SK-N-SH treated with all-trans-retinoic acid at 6 μM for 48 hours (cell line): ENCODE data around the gene ALPL.

Source experiments
- ATAC-seq: fragments of 200-7000 bp; cut with Tn5 transposase; 3 replicates; pipeline ENCODE4 v1.9.1; 2020; ENCODE audit warnings: mild to moderate bottlenecking, moderate library complexity
- ARNTL ChIP-seq: fragments of 450-650 bp; formaldehyde crosslinking; IDR thresholded peaks from 2 replicates; pipeline ENCODE4 v1.5.0; 2020; ENCODE audit warnings: low read depth, mild to moderate bottlenecking, moderate library complexity, borderline replicate concordance
- BACH2 ChIP-seq: fragments of 250-450 bp; sonication (Bioruptor Pico); IDR thresholded peaks from 2 replicates; pipeline ENCODE4 v1.9.0; 2021; ENCODE audit warnings: mild to moderate bottlenecking, borderline replicate concordance
- CSDC2 ChIP-seq: fragments of 250-450 bp; sonication (Bioruptor Pico); IDR thresholded peaks from 2 replicates; pipeline ENCODE4 v1.5.0; 2020; ENCODE audit warnings: mild to moderate bottlenecking, moderate library complexity
- ESRRG ChIP-seq: fragments of 250-450 bp; sonication (Bioruptor Pico); IDR thresholded peaks from 2 replicates; pipeline ENCODE4 v1.6.1; 2021; ENCODE audit warnings: mild to moderate bottlenecking
- GLIS3 ChIP-seq: fragments of 250-450 bp; sonication (Bioruptor Pico); IDR thresholded peaks from 2 replicates; pipeline ENCODE4 v1.5.0; 2020; ENCODE audit warnings: mild to moderate bottlenecking, moderate library complexity
- ISL1 ChIP-seq: fragments of 250-450 bp; sonication (Bioruptor Pico); IDR thresholded peaks from 2 replicates; pipeline ENCODE4 v2.1.2; 2022; ENCODE audit warnings: mild to moderate bottlenecking, moderate library complexity
- OSR1 ChIP-seq: fragments of 250-450 bp; sonication (Bioruptor Pico); IDR thresholded peaks from 2 replicates; pipeline ENCODE4 v1.8.0; 2022; ENCODE audit warnings: moderate library complexity, mild to moderate bottlenecking, inconsistent platforms
- PPARA ChIP-seq: fragments of 250-450 bp; sonication (Bioruptor Pico); IDR thresholded peaks from 2 replicates; pipeline ENCODE4 v1.5.0; 2020; ENCODE audit warnings: mild to moderate bottlenecking, borderline replicate concordance
- RARB ChIP-seq: fragments of 250-450 bp; sonication (Bioruptor Pico); IDR thresholded peaks from 2 replicates; pipeline ENCODE4 v1.8.0; 2021; ENCODE audit warnings: mild to moderate bottlenecking, moderate library complexity
- SNAI2 ChIP-seq: fragments of 250-450 bp; sonication (Bioruptor Pico); IDR thresholded peaks from 2 replicates; pipeline ENCODE4 v1.5.0; 2020; ENCODE audit warnings: mild to moderate bottlenecking, moderate library complexity
- TCF4 ChIP-seq: fragments of 250-450 bp; sonication (Bioruptor Pico); IDR thresholded peaks from 2 replicates; pipeline ENCODE4 v1.8.0; 2021; ENCODE audit warnings: mild to moderate bottlenecking, moderate library complexity, borderline replicate concordance
- TOX ChIP-seq: fragments of 250-450 bp; sonication (Bioruptor Pico); IDR thresholded peaks from 2 replicates; pipeline ENCODE4 v1.8.0; 2021; ENCODE audit warnings: mild to moderate bottlenecking, moderate library complexity, borderline replicate concordance
- ZC3H10 ChIP-seq: fragments of 250-450 bp; sonication (Bioruptor Pico); IDR thresholded peaks from 2 replicates; pipeline ENCODE4 v1.5.1; 2021; ENCODE audit warnings: mild to moderate bottlenecking, moderate library complexity
- ZFP3 ChIP-seq: fragments of 250-450 bp; sonication (Bioruptor Pico); IDR thresholded peaks from 2 replicates; pipeline ENCODE4 v1.5.0; 2020; ENCODE audit warnings: mild to moderate bottlenecking, moderate library complexity
- ZFP30 ChIP-seq: fragments of 450-650 bp; formaldehyde crosslinking; IDR thresholded peaks from 2 replicates; pipeline ENCODE4 v1.5.0; 2022; ENCODE audit warnings: mild to moderate bottlenecking, moderate library complexity
- ZNF565 ChIP-seq: fragments of 450-650 bp; formaldehyde crosslinking; conservative IDR thresholded peaks from 2 replicates; pipeline ENCODE4 v1.5.0; 2020; ENCODE audit warnings: low read depth, mild to moderate bottlenecking, moderate library complexity
- ZNF70 ChIP-seq: fragments of 450-650 bp; formaldehyde crosslinking; IDR thresholded peaks from 2 replicates; pipeline ENCODE4 v1.5.0; 2020; ENCODE audit warnings: mild to moderate bottlenecking, moderate library complexity
- ZNF8 ChIP-seq: fragments of 450-650 bp; formaldehyde crosslinking; IDR thresholded peaks from 2 replicates; pipeline ENCODE4 v1.5.0; 2020; ENCODE audit warnings: mild to moderate bottlenecking, moderate library complexity
- TF ChIP-seq, protein P1 (sequence below): fragments of 250-450 bp; sonication (Bioruptor Pico); IDR thresholded peaks from 2 replicates; pipeline ENCODE4 v1.8.0; 2021; ENCODE audit warnings: low read depth, mild to moderate bottlenecking, moderate library complexity, borderline replicate concordance
- TF ChIP-seq, protein P2 (sequence below): fragments of 250-450 bp; sonication (Bioruptor Pico); IDR thresholded peaks from 2 replicates; pipeline ENCODE4 v1.5.1; 2020; ENCODE audit warnings: low read depth, mild to moderate bottlenecking, moderate library complexity
- TF ChIP-seq, protein P3 (sequence below): fragments of 250-450 bp; sonication (Bioruptor Pico); IDR thresholded peaks from 2 replicates; pipeline ENCODE4 v1.5.1; 2021; ENCODE audit warnings: mild to moderate bottlenecking, moderate library complexity
- TF ChIP-seq, protein P4 (sequence below): fragments of 250-450 bp; sonication (Bioruptor Pico); IDR thresholded peaks from 2 replicates; pipeline ENCODE4 v1.8.0; 2020; ENCODE audit warnings: mild to moderate bottlenecking, moderate library complexity, borderline replicate concordance

The ALPL gene

DNA sequence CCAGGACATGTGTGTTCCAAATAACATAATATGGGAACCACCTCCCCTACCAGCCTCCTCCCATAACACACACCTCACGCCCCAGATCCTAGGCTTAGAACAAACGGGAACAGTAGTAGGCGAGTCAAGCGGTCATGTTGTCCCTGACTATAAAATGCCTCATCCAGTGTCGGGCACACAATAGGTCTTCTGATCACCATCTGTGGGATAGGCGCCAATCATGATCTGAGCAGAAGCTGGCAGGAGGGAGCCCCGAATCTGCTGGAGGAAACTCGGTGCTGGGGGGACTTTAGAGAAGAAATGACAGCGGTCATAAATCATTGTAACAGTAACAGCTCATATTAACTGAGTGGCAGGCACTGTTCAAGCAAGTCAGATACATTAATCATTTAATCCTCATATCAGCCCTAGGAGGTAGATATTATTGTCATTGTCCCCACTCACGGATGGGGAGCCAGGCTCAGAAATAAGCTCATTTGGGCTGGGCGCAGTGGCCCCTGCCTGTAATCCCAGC, 13.4 kb downstream of the ALPL start (continued):
- TF ChIP-seq, protein P1, sequence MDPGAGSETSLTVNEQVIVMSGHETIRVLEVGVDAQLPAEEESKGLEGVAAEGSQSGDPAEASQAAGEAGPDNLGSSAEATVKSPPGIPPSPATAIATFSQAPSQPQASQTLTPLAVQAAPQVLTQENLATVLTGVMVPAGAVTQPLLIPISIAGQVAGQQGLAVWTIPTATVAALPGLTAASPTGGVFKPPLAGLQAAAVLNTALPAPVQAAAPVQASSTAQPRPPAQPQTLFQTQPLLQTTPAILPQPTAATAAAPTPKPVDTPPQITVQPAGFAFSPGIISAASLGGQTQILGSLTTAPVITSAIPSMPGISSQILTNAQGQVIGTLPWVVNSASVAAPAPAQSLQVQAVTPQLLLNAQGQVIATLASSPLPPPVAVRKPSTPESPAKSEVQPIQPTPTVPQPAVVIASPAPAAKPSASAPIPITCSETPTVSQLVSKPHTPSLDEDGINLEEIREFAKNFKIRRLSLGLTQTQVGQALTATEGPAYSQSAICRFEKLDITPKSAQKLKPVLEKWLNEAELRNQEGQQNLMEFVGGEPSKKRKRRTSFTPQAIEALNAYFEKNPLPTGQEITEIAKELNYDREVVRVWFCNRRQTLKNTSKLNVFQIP (CRISPR knock-in tag): no peak
- TF ChIP-seq RARB (no peak), ARNTL (CRISPR knock-in tag) (no peak), SNAI2 (CRISPR knock-in tag) (no peak), OSR1 (CRISPR knock-in tag) (no peak), PPARA (CRISPR knock-in tag) (no peak), CSDC2 (CRISPR knock-in tag) (no peak)

DNA sequence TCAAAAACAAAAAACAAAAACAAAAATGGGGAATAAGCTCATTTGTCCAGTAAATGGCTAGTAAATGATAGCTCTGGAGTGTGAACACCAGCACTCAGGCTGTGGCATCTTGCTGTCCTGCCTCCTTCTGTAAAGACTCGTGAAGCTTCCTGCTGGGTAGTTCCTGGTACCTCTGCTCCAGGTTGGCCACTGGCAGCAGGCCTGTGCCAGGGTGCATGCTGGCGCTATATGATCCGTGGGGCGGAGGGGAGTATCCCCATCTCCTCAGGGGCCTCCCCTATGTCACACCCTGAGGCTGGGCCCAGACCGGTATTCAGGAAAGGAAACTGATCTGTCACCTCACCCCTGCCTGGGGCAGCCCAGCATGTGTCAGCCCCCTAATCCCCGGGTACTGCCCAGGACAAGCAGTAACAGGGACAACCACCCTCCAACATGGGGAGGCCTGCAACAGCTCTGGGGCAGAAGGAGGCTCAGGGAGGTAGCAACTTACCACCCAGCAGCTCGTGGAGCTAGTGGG, 14.1 kb downstream of the ALPL start:
- no peak for ATAC-seq
- no peak for TF ChIP-seq PPARA (CRISPR knock-in tag)
- TF ChIP-seq, protein P1 (CRISPR knock-in tag): no peak
- no peak for TF ChIP-seq TOX (CRISPR knock-in tag)
- no peak for TF ChIP-seq SNAI2 (CRISPR knock-in tag)
- TF ChIP-seq, protein P2, sequence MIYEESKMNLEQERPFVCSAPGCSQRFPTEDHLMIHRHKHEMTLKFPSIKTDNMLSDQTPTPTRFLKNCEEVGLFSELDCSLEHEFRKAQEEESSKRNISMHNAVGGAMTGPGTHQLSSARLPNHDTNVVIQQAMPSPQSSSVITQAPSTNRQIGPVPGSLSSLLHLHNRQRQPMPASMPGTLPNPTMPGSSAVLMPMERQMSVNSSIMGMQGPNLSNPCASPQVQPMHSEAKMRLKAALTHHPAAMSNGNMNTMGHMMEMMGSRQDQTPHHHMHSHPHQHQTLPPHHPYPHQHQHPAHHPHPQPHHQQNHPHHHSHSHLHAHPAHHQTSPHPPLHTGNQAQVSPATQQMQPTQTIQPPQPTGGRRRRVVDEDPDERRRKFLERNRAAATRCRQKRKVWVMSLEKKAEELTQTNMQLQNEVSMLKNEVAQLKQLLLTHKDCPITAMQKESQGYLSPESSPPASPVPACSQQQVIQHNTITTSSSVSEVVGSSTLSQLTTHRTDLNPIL (CRISPR knock-in tag): no peak
- no peak for TF ChIP-seq GLIS3 (CRISPR knock-in tag)

DNA sequence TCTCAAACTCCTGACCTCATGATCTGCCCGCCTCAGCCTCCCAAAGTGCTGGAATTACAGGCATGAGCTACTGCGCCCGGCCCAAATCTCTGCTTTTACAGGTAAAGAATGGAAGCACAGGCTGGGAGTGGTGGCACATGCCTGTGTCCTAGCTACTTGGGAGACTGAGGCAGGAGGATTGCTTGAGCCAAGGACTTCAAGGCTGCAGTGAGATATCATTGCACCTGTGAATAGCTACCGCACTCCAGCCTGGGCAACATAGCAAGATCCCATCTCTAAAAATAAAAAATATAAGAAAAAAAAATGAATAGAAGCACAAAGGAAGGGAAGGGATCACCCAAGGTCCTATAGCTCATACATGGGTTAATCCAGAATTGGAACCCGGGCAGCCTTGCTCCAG, 15.0 kb downstream of the ALPL start:
- no peak for TF ChIP-seq PPARA (CRISPR knock-in tag)
- TF ChIP-seq ZC3H10: no peak
- no peak for TF ChIP-seq TCF4
- no peak for TF ChIP-seq RARB
- no peak for TF ChIP-seq ISL1 (CRISPR knock-in tag)
- TF ChIP-seq ZNF565 (CRISPR knock-in tag): no peak
- no peak for TF ChIP-seq SNAI2 (CRISPR knock-in tag)
- no peak for TF ChIP-seq BACH2 (CRISPR knock-in tag)
- no peak for ATAC-seq

DNA sequence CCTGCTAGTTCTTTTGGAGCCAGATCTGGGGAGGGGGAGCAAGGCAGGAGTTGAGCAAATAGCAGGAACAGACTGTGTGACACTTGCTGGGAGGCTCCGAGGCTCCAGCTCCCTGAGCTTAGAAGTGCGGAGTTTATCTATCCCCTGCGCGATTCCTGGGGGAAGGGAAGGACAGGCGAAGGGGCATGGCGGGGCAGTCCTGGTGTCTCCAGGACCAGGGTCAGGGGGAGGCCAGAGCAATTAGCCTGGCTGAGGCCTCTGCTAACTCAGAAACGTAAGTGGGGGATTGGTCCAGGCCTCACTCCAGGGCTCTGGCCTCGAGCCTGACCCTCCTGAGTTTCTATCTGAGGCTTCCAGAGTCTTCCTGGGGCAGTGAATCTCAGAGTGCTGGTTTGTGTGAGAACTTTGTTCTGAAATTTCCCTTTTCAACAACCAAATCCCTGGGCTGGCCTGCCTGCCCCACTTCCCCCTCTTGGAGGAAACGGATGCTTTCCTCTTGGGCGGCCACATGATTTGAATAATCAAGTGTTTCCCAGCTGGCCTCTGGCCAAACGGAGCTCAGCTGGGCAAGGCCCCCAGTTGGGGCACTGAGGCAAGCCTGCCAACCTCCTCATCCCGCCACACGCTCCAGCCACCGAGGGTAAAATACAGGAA, 15.6 kb downstream of the ALPL start:
- no peak for ATAC-seq
- TF ChIP-seq, protein P3, sequence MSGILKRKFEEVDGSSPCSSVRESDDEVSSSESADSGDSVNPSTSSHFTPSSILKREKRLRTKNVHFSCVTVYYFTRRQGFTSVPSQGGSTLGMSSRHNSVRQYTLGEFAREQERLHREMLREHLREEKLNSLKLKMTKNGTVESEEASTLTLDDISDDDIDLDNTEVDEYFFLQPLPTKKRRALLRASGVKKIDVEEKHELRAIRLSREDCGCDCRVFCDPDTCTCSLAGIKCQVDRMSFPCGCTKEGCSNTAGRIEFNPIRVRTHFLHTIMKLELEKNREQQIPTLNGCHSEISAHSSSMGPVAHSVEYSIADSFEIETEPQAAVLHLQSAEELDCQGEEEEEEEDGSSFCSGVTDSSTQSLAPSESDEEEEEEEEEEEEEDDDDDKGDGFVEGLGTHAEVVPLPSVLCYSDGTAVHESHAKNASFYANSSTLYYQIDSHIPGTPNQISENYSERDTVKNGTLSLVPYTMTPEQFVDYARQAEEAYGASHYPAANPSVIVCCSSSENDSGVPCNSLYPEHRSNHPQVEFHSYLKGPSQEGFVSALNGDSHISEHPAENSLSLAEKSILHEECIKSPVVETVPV (CRISPR knock-in tag): no peak
- no peak for TF ChIP-seq ZFP30 (CRISPR knock-in tag)

DNA sequence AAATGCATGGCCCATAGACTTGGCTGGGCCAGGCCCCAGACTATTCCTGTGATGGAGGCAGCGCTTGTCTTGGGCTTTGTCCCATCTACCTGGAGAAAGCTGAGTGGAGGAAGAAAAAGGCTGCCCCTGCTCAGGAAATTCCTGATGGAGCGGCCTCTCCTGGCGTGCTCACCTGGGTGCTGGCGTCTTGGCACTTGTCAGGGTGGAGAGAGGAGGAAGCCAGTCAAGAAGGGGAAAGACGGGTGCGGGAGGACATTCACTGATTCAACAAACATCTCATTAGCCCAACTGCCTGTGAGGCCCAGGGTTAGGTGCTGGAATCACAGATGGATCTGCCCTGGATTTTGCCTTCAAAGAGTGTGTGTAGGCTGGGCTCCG, 16.1 kb downstream of the ALPL start:
- ATAC-seq: no peak
- no peak for TF ChIP-seq ZNF70
- TF ChIP-seq ARNTL (CRISPR knock-in tag): no peak
- no peak for TF ChIP-seq ZNF565 (CRISPR knock-in tag)

DNA sequence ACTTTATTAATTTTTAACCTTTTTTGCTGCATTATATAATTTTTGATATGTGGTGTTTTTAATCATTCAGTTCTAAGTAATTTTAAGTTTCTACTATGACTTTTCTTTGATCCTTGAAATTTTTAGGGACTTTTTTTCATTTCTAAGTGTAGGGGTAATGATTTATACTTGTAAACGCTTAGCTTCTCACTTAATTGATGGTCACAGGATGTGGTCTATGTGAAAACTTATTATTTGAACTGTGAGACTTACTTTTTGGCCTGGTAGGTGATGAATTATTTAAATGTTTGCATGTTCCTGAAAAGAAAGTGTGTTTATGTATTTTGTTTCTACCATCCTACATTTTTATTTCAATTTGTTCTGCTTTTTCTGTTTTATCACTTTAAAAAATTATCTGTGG, 17.2 kb downstream of the ALPL start:
- TF ChIP-seq OSR1 (CRISPR knock-in tag): no peak
- TF ChIP-seq GLIS3 (CRISPR knock-in tag): no peak
- TF ChIP-seq ZNF8 (CRISPR knock-in tag): no peak
- no peak for TF ChIP-seq ZFP3 (CRISPR knock-in tag)
- no peak for TF ChIP-seq ZNF565 (CRISPR knock-in tag)
- TF ChIP-seq, protein P1 (CRISPR knock-in tag): no peak
- TF ChIP-seq ESRRG (CRISPR knock-in tag): no peak
- TF ChIP-seq, protein P4, sequence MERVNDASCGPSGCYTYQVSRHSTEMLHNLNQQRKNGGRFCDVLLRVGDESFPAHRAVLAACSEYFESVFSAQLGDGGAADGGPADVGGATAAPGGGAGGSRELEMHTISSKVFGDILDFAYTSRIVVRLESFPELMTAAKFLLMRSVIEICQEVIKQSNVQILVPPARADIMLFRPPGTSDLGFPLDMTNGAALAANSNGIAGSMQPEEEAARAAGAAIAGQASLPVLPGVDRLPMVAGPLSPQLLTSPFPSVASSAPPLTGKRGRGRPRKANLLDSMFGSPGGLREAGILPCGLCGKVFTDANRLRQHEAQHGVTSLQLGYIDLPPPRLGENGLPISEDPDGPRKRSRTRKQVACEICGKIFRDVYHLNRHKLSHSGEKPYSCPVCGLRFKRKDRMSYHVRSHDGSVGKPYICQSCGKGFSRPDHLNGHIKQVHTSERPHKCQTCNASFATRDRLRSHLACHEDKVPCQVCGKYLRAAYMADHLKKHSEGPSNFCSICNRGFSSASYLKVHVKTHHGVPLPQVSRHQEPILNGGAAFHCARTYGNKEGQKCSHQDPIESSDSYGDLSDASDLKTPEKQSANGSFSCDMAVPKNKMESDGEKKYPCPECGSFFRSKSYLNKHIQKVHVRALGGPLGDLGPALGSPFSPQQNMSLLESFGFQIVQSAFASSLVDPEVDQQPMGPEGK (CRISPR knock-in tag): no peak
- TF ChIP-seq RARB: no peak
- no peak for TF ChIP-seq ZC3H10
- TF ChIP-seq, all 23 proteins: peak for 0

More for the DNA sequence above, 17.2 kb downstream of the ALPL start:
- no peak for ATAC-seq
